Measurements from ENCODE around the gene COL19A1.

Gene COL19A1

GRCh38 chr6:70131528-70131927, 265.2 kb downstream of the COL19A1 start:
- DNase-seq (ENCODE audit: low read depth): no peak
- no peak overlapping the region for H3K4me3 ChIP-seq (ENCODE audit: low read depth, low read length)
- TF ChIP-seq MAX (IDR thresholded peaks at IDR 0.05; ENCODE audit: low read depth, low read length) (no peak), MYC (IDR thresholded peaks at IDR 0.05; ENCODE audit: low read depth, low read length) (no peak), CTCF (IDR thresholded peaks at IDR 0.05; ENCODE audit: low read depth, low read length) (no peak), POLR2A (IDR thresholded peaks at IDR 0.05; ENCODE audit: extremely low read depth, insufficient read length) (no peak)

- TF ChIP-seq CTCF (IDR thresholded peaks at IDR 0.05; ENCODE audit: low read depth, low read length) (no peak), MAX (IDR thresholded peaks at IDR 0.05; ENCODE audit: low read depth, low read length) (no peak), MYC (IDR thresholded peaks at IDR 0.05; ENCODE audit: low read depth, low read length) (no peak), POLR2A (IDR thresholded peaks at IDR 0.05; ENCODE audit: extremely low read depth, insufficient read length) (no peak)
- no peak for DNase-seq (ENCODE audit: low read depth)
- no peak overlapping the region for H3K4me3 ChIP-seq (ENCODE audit: low read depth, low read length)
Observed at GRCh38 chr6:70133246-70133645, 266.9 kb downstream of the COL19A1 start.

GRCh38 chr6:70134542-70134941, 268.2 kb downstream of the COL19A1 start:
- no peak overlapping the region for H3K4me3 ChIP-seq (ENCODE audit: low read depth, low read length)
- TF ChIP-seq MYC (IDR thresholded peaks at IDR 0.05; ENCODE audit: low read depth, low read length) (no peak), POLR2A (IDR thresholded peaks at IDR 0.05; ENCODE audit: extremely low read depth, insufficient read length) (no peak), MAX (IDR thresholded peaks at IDR 0.05; ENCODE audit: low read depth, low read length) (no peak), CTCF (IDR thresholded peaks at IDR 0.05; ENCODE audit: low read depth, low read length) (no peak)
- DNase-seq (ENCODE audit: low read depth): no peak

- H3K4me3 ChIP-seq (ENCODE audit: low read depth, low read length): no peak overlapping the region
- TF ChIP-seq POLR2A (IDR thresholded peaks at IDR 0.05; ENCODE audit: extremely low read depth, insufficient read length) (no peak), CTCF (IDR thresholded peaks at IDR 0.05; ENCODE audit: low read depth, low read length) (no peak), MYC (IDR thresholded peaks at IDR 0.05; ENCODE audit: low read depth, low read length) (no peak), MAX (IDR thresholded peaks at IDR 0.05; ENCODE audit: low read depth, low read length) (no peak)
- DNase-seq (ENCODE audit: low read depth): no peak
Observed at GRCh38 chr6:70135219-70136160, 269.1 kb downstream of the COL19A1 start.

- DNase-seq (ENCODE audit: low read depth): no peak
- TF ChIP-seq CTCF (IDR thresholded peaks at IDR 0.05; ENCODE audit: low read depth, low read length) (no peak), POLR2A (IDR thresholded peaks at IDR 0.05; ENCODE audit: extremely low read depth, insufficient read length) (no peak), MYC (IDR thresholded peaks at IDR 0.05; ENCODE audit: low read depth, low read length) (no peak), MAX (IDR thresholded peaks at IDR 0.05; ENCODE audit: low read depth, low read length) (no peak)
- no peak overlapping the region for H3K4me3 ChIP-seq (ENCODE audit: low read depth, low read length)
Observed at GRCh38 chr6:70136996-70137395, 270.6 kb downstream of the COL19A1 start.
